ENCODE data around the gene PPP1R13B.

Gene PPP1R13B

DNA sequence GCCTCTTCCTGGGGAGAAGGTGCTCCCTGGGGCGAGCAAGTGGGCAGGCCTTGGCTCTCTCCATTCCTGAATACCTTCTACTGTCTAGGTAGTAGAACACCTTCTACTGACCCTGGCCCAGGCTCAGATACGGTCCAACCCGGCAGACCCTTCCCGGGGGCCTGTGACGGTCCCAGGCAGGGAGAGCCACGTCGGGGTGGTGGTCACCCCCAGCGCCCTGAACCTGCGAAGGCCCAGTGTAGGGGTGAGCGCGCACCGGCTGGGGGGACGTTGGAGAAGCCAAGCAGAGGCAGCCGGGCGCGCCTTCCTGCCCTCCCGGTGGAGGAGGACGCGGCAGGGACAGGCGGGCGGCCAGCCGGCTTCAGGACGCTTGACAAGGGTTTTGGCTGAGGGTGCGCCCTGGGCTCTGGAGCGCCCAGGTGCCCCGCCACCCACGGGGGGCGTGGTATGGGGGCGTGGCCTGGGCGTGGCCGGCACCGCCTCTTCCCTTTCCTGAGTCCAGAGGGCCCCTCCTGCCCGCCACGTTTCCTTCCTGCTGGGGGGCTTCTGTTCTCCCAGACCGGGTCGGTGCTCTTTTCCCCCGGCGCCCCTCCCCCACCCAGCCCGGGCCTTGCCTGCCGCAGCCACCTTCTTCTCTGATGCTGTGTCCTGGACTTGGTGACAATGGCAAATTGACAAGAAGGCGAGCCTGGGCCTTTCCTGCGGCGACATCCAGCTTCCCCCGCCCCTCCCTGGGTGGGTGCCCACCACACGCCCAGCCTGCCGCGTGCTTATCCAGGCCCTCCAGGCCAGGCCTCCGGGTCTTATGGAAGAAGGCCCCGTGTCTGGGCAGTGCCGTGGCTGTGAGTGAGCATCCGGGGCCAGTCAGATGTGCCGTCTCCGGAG is 24.5 kb upstream of the PPP1R13B start:
- in situ Hi-C loops (cut with HindIII; ENCODE audit: low sequenced_read_pairs) = no loop called here
- no peak for TF ChIP-seq CTCF (IDR thresholded peaks at IDR 0.05; ENCODE audit: low read depth, low read length, missing control alignments)
- DNase-seq (ENCODE audit: low read depth) = no peak
- H3K4me3 ChIP-seq (ENCODE audit: low read depth, low read length) = peak overlapping the region; percentile 9

DNA sequence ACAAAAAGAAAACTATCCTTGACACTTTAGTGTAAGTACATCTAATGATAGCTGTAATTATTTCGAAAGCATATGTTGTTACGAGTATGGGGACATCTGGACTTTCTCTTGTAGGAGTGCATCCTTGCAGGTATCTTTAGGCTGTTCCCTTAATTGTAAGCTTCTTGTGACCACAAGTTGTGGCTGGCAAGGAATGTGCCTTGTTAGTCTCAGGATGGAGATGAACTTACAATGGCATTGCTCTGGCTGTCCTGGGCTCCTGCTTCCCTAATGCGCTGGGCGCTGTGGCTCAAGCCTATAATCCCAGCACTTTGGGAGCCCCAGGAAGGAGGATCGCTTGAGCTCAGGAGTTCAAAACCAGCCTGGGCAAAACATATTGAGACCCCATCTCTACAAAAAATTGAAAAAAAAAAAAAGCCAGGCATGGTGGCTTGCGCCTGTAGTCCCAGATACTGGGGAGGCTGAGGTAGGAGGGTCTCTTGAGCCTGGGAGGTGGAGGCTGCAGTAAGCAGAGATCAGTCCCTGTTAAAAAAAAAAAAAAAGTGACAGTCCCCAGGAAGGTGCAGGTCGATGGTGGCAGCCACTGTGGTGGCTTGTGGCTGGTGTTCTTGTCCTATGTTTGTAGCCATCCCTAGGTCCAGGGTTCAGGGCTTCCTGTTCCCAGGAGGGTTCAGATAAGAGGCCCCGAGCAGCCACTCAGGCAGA is 23.7 kb upstream of the PPP1R13B start:
- DNase-seq (ENCODE audit: low read depth) = no peak
- in situ Hi-C loops (cut with HindIII; ENCODE audit: low sequenced_read_pairs) = no loop called here
- H3K4me3 ChIP-seq (ENCODE audit: low read depth, low read length) = no peak overlapping the region
- TF ChIP-seq CTCF (IDR thresholded peaks at IDR 0.05; ENCODE audit: low read depth, low read length, missing control alignments) = no peak

GRCh38 chr14:103870144-103870876 is 22.9 kb upstream of the PPP1R13B start:
- DNase-seq (ENCODE audit: low read depth) = no peak
- no peak overlapping the region for H3K4me3 ChIP-seq (ENCODE audit: low read depth, low read length)
- in situ Hi-C loops (cut with HindIII; ENCODE audit: low sequenced_read_pairs) = no loop called here
- no peak for TF ChIP-seq CTCF (IDR thresholded peaks at IDR 0.05; ENCODE audit: low read depth, low read length, missing control alignments)

DNA sequence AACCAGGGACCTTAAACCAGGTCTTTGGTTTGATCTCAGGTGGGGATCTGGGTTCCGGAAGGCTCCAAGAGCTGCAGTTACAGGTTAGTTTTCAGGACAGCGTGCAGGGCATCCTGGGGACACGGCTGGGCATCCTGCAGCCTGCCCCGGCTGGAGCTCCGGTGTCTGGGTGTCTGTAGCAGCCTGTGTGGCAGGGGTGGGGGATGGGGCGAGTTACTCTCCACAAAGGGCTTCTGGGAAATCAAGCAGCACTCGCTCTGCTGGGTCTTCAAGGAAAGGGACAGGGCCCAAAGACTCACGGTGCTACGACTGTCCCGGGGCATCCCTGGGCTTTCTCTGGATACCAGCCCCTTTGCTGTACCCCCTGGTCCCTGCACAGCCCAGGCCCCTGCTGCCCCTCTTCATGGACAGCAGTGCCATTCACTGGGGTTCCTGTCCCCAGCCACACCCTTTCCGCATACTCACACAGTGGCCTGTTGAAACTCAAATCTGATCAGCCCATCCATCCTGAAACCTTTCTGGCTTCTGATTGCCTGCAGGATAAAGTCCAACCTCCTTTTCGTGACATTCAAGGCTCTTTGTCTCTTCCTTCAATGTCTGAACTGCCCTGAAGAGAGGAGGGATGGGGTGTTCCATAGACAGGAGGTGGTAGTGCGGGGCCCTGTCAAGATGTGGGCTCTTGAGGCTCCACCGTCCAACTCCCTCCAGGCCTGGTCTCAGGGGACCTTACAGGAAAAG is 22.2 kb upstream of the PPP1R13B start:
- TF ChIP-seq CTCF (IDR thresholded peaks at IDR 0.05; ENCODE audit: low read depth, low read length, missing control alignments) = no peak
- no peak overlapping the region for H3K4me3 ChIP-seq (ENCODE audit: low read depth, low read length)
- in situ Hi-C loops (cut with HindIII; ENCODE audit: low sequenced_read_pairs) = no loop called here
- DNase-seq (ENCODE audit: low read depth) = no peak

GRCh38 chr14:103868242-103868897 is 21.0 kb upstream of the PPP1R13B start:
- no peak overlapping the region for H3K4me3 ChIP-seq (ENCODE audit: low read depth, low read length)
- no peak for DNase-seq (ENCODE audit: low read depth)
- in situ Hi-C loops (cut with HindIII; ENCODE audit: low sequenced_read_pairs) = no loop called here

More at GRCh38 chr14:103868242-103868897, 21.0 kb upstream of the PPP1R13B start:
- no peak for TF ChIP-seq CTCF (IDR thresholded peaks at IDR 0.05; ENCODE audit: low read depth, low read length, missing control alignments)
